GM21737 (cell line): ENCODE data around the gene WDR5.

Source experiments
- ATAC-seq: cut with Tn5 transposase; IDR thresholded peaks from one replicate; pipeline ENCODE4 v1.9.1; 2021; ENCODE audit warnings: mild to moderate bottlenecking, moderate library complexity; ENCODE audit not compliant: unreplicated experiment

Gene WDR5

DNA sequence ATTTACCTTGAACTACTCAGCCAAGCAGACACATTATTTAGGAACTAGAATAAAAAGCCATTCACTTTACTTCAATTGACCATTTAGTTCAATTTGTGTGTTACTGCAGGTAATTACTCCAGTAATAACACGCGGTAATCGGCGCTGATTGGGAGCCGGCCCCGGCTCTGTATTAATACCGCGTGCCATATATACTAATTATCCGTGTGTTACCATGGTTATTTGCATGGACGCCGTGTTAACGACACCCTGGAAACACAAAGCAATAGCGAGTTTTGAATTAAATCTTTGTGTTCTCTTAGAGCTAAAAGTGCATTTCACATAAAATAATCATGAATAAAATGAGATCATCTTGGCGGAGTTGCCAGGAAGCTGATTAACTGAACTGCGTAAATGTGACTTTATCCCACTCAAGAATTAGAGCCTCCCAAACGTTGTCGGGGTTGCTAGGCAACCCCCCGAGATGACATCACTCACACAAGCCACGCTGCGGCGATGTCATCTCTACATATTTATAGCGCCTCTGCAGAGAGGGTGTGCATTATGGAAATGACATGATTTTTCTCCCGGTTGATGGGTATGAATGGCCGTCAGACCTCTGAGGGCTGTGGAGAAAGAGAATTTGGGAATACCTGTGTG is 69.9 kb downstream of the WDR5 start:
- no peak for ATAC-seq

DNA sequence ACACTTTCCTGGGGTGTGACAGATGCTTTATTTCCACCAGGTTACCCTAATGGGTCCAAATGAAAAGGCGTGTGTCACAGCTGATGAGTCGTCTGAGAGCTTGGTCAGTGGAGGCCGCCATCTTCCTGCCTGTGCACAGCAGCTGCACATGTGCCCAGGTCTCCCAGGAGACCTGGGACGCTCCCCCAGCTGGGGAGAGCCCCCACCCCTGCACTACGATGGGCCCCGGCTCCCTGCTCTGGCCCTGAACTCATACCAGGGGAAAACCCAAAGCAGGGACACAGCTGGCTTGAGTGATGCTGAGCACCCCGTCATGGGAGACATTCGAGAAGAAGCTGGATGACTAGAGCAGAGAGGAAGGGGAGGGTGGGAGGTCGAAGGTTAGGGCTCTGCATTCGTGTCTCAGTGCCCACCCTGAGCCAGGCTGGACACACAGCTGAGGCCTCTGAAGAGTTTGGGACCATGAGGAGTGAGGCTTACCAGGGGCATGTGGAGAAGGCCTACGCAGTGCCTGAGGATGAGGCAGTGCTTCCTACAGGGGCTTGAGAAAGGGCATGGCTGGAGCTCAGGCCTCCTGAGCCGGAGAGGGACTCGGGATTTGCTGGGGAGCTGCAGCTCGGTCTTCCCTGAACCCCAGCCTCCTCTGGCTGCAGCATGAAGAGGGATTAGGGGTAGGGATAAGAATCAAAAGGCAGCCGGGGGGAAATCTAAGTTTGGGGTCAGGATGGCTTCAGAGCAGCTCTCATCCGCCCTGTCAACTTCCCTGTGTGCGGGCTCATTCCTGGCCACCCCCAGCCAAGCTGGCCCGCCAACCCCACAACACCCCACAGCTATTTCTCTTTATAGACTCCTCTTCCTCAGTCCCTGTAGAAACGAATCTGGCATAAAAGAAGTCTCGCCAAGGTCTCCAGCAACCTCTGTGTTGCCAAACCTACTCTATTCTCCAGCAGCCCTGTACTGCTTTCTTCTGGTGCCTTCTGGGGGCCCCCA is 70.7 kb downstream of the WDR5 start:
- ATAC-seq: no peak

DNA sequence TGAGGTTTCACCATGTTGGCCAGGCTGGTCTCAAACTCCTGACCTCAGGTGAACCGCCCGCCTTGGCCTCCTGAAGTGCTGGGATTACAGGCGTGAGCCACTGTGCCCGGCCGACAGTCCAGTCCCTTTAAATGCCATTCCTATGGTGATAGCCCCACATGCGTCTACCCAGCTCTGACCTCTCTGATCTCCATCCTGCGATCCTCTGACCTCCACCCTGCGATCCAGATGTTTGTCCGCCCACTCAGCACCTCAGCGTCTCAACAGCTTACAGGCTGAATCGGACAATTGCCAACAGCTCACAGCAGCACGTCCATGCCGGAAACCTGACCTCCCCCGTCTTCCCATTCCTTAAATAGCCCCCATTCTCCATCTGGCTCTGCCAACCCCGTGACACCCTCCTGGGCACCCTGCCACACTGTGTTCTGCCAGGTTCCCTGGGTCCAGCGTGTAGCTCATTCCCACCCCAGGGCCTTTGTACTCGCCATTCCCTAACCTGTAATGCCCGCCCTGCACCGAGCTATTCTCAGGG is 72.5 kb downstream of the WDR5 start:
- ATAC-seq: no peak

DNA sequence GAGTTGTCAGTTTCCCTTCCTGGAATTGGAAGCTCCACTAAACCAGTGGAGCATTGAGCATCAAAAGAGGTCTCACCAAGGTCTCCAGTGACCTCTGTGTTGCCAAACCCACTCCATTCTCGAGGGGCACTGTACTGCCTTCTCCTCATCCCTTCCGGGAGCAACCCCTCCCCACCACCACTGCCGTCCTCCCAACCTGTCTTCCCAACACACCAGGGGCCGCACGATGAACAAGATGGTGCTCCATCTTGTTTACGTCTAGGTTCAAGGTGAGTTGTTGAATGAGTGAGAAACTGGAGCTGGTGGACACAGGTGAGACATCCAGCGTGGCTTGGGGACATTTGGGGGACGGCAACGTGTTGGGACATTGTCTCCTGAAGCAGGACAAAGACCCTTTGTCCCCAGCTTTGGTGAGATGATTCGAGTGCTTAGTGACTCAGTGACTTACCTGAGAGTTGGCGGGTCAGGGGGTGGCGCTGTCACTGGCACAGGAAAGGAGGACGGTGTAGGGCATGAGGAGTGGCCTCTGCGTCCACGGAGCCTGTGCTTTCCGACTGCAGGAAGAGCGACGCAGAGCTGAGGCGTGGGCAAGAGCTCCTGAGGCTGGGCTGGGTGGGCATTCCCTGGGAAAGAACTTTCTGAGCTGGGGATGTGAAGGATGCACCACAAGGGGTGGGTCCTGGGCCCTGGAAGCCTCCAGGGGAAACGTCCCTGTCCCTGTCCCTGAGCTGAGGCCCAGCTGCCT is 73.3 kb downstream of the WDR5 start:
- ATAC-seq: no peak
